ENCODE results near the gene OR4D11. TPM values are rescaled to one million over a fixed set of nuclear protein-coding genes. Genes with fewer than 3 reads are reported as not detected.
"Not testable (repeated sequence)": the region's sequence is repeated elsewhere in the genome, so short reads cannot be mapped to it uniquely, and the experiment has no call there.

Gene OR4D11
- total RNA-seq, 1 donor from 2014 or later, result not detected

- H3K27me3 ChIP-seq (ENCODE audit: insufficient read depth, low read length), result peaks cover 8% of the 10 kb centered on the region
- Mint-ChIP-seq H3K27me3 (ENCODE audit: low read depth, unreplicated experiment) (no peaks in the 10 kb centered on the region), H3K36me3 (ENCODE audit: low read depth, unreplicated experiment) (no peaks in the 10 kb centered on the region), H3K9me3 (ENCODE audit: unreplicated experiment) (no peaks in the 10 kb centered on the region), H3K27ac (ENCODE audit: unreplicated experiment) (no peak overlapping the region), H3K4me3 (ENCODE audit: unreplicated experiment) (no peak overlapping the region), H3K4me1 (ENCODE audit: low read depth, unreplicated experiment) (peaks cover 7% of the 10 kb centered on the region)
- H3K27ac ChIP-seq (ENCODE audit: low read depth, low read length), result no peak overlapping the region
- H3K9me3 ChIP-seq (ENCODE audit: insufficient read depth, low read depth, low read length), result no peaks in the 10 kb centered on the region
- H2AFZ ChIP-seq (ENCODE audit: low read depth, low read length), result no peak overlapping the region
- H4K20me1 ChIP-seq (ENCODE audit: insufficient read depth, low read length), result no peaks in the 10 kb centered on the region
- no peak overlapping the region for H3K4me2 ChIP-seq (ENCODE audit: low read length)
- no peaks in the 10 kb centered on the region for H3K36me3 ChIP-seq (ENCODE audit: insufficient read depth, low read length)
- H3K79me2 ChIP-seq (ENCODE audit: insufficient read depth, low read length), result no peaks in the 10 kb centered on the region
- DNase-seq (ENCODE audit: low read depth) (no peak), FAIRE-seq (no peak)
- no peak overlapping the region for H3K4me3 ChIP-seq (ENCODE audit: insufficient read depth, low read depth, low read length)
- TF ChIP-seq EZH2 (IDR thresholded peaks at IDR 0.05; ENCODE audit: insufficient read depth, low read length) (no peak), CTCF (IDR thresholded peaks at IDR 0.05; ENCODE audit: insufficient read depth, low read depth, low read length) (no peak)
- H3K9ac ChIP-seq (ENCODE audit: low read length), result no peak overlapping the region
- H3K4me1 ChIP-seq (ENCODE audit: insufficient read depth, low read length), result no peaks in the 10 kb centered on the region
These were observed 29.2 kb downstream of the OR4D11 start for GRCh38 chr11:59532620-59533019.

GRCh38 chr11:59534676-59535075 is 31.3 kb downstream of the OR4D11 start:
- no peaks in the 10 kb centered on the region for H4K20me1 ChIP-seq (ENCODE audit: insufficient read depth, low read length)
- H3K79me2 ChIP-seq (ENCODE audit: insufficient read depth, low read length), result no peaks in the 10 kb centered on the region
- no peak overlapping the region for H2AFZ ChIP-seq (ENCODE audit: low read depth, low read length)
- H3K4me2 ChIP-seq (ENCODE audit: low read length), result no peak overlapping the region
- no peaks in the 10 kb centered on the region for H3K9me3 ChIP-seq (ENCODE audit: insufficient read depth, low read depth, low read length)
- no peak overlapping the region for H3K4me3 ChIP-seq (ENCODE audit: insufficient read depth, low read depth, low read length)
- TF ChIP-seq CTCF (IDR thresholded peaks at IDR 0.05; ENCODE audit: insufficient read depth, low read depth, low read length), result no peak
- TF ChIP-seq EZH2 (IDR thresholded peaks at IDR 0.05; ENCODE audit: insufficient read depth, low read length), result no peak
- H3K4me1 ChIP-seq (ENCODE audit: insufficient read depth, low read length), result no peaks in the 10 kb centered on the region
- no peaks in the 10 kb centered on the region for H3K27me3 Mint-ChIP-seq (ENCODE audit: low read depth, unreplicated experiment)
- H3K9me3 Mint-ChIP-seq (ENCODE audit: unreplicated experiment), result no peaks in the 10 kb centered on the region
- H3K4me1 Mint-ChIP-seq (ENCODE audit: low read depth, unreplicated experiment), result no peaks in the 10 kb centered on the region
- no peak overlapping the region for H3K9ac ChIP-seq (ENCODE audit: low read length)
- no peak overlapping the region for H3K27ac ChIP-seq (ENCODE audit: low read depth, low read length)
- no peaks in the 10 kb centered on the region for H3K27me3 ChIP-seq (ENCODE audit: insufficient read depth, low read length)
- no peak overlapping the region for H3K27ac Mint-ChIP-seq (ENCODE audit: unreplicated experiment)
- FAIRE-seq, result no peak
- H3K36me3 Mint-ChIP-seq (ENCODE audit: low read depth, unreplicated experiment), result no peaks in the 10 kb centered on the region
- H3K36me3 ChIP-seq (ENCODE audit: insufficient read depth, low read length), result no peaks in the 10 kb centered on the region
- no peak for DNase-seq (ENCODE audit: low read depth)
- H3K4me3 Mint-ChIP-seq (ENCODE audit: unreplicated experiment), result no peak overlapping the region

- Histone ChIP-seq H4K20me1 (ENCODE audit: insufficient read depth, low read length) (no peaks in the 10 kb centered on the region), H3K4me1 (ENCODE audit: insufficient read depth, low read length) (peaks cover 10% of the 10 kb centered on the region), H3K79me2 (ENCODE audit: insufficient read depth, low read length) (no peaks in the 10 kb centered on the region), H3K36me3 (ENCODE audit: insufficient read depth, low read length) (no peaks in the 10 kb centered on the region), H3K4me2 (ENCODE audit: low read length) (no peak overlapping the region), H3K27ac (ENCODE audit: low read depth, low read length) (no peak overlapping the region), H3K9me3 (ENCODE audit: insufficient read depth, low read depth, low read length) (no peaks in the 10 kb centered on the region), H3K4me3 (ENCODE audit: insufficient read depth, low read depth, low read length) (no peak overlapping the region), H3K27me3 (ENCODE audit: insufficient read depth, low read length) (no peaks in the 10 kb centered on the region), H3K9ac (ENCODE audit: low read length) (no peak overlapping the region), H2AFZ (ENCODE audit: low read depth, low read length) (no peak overlapping the region)
- DNase-seq (ENCODE audit: low read depth) (no peak), FAIRE-seq (no peak)
- Mint-ChIP-seq H3K36me3 (ENCODE audit: low read depth, unreplicated experiment) (no peaks in the 10 kb centered on the region), H3K27ac (ENCODE audit: unreplicated experiment) (no peak overlapping the region), H3K4me3 (ENCODE audit: unreplicated experiment) (no peak overlapping the region), H3K9me3 (ENCODE audit: unreplicated experiment) (peaks cover 2% of the 10 kb centered on the region), H3K4me1 (ENCODE audit: low read depth, unreplicated experiment) (no peaks in the 10 kb centered on the region), H3K27me3 (ENCODE audit: low read depth, unreplicated experiment) (no peaks in the 10 kb centered on the region)
- TF ChIP-seq EZH2 (IDR thresholded peaks at IDR 0.05; ENCODE audit: insufficient read depth, low read length) (no peak), CTCF (IDR thresholded peaks at IDR 0.05; ENCODE audit: insufficient read depth, low read depth, low read length) (no peak)
These were observed 38.9 kb downstream of the OR4D11 start for GRCh38 chr11:59542142-59542810.

GRCh38 chr11:59543713-59544112 is 40.3 kb downstream of the OR4D11 start:
- not testable (repeated sequence) for H3K9me3 ChIP-seq (ENCODE audit: insufficient read depth, low read depth, low read length); H4K20me1 ChIP-seq (ENCODE audit: insufficient read depth, low read length); H2AFZ ChIP-seq (ENCODE audit: low read depth, low read length); DNase-seq (ENCODE audit: low read depth); H3K27me3 ChIP-seq (ENCODE audit: insufficient read depth, low read length); H3K9ac ChIP-seq (ENCODE audit: low read length); H3K27ac Mint-ChIP-seq (ENCODE audit: unreplicated experiment); H3K27ac ChIP-seq (ENCODE audit: low read depth, low read length); H3K4me1 Mint-ChIP-seq (ENCODE audit: low read depth, unreplicated experiment); FAIRE-seq; H3K36me3 Mint-ChIP-seq (ENCODE audit: low read depth, unreplicated experiment); H3K4me3 ChIP-seq (ENCODE audit: insufficient read depth, low read depth, low read length); H3K4me2 ChIP-seq (ENCODE audit: low read length); H3K4me3 Mint-ChIP-seq (ENCODE audit: unreplicated experiment); H3K79me2 ChIP-seq (ENCODE audit: insufficient read depth, low read length); H3K36me3 ChIP-seq (ENCODE audit: insufficient read depth, low read length); H3K4me1 ChIP-seq (ENCODE audit: insufficient read depth, low read length); H3K9me3 Mint-ChIP-seq (ENCODE audit: unreplicated experiment); H3K27me3 Mint-ChIP-seq (ENCODE audit: low read depth, unreplicated experiment)
